Right ventricle myocardium inferior (tissue), 1 donor: ENCODE results near the gene MAPK1. TPM values are rescaled to one million over a fixed set of nuclear protein-coding genes. Genes with fewer than 3 reads are reported as not detected.
"Not testable (repeated sequence)": the region's sequence is repeated elsewhere in the genome, so short reads cannot be mapped to it uniquely, and the experiment has no call there.

Experiments
- ATAC-seq: fragments of 200-7000 bp; cut with Tn5 transposase; one replicate; pipeline ENCODE4 v1.9.1; 2020; ENCODE audit warnings: mild to moderate bottlenecking, moderate library complexity
- DNase-seq: peaks from one replicate; pipeline ENCODE4 v3.0.0; 2021; ENCODE audit errors: missing footprints
- intact Hi-C: fragments of 100-400 bp; cut with DNase I; formaldehyde crosslinking; loops from one replicate; pipeline ENCODE4 v1.11.0; 2022
- total RNA-seq: library from RNA; stranded (reverse); fragmentation: NEBNext Ultra II Directional; extraction: Animal tissue kit (Norgen Biotek cat#: 25700); gene quantifications from one replicate; pipeline ENCODE4 v1.2.1, GENCODE V29; 2021
- donor health status: DM: no; HTN: yes; CAD: no; lungs with severe emphysema.

MAPK1 gene
- total RNA-seq, 1 donor from 2014 or later: 79.2 TPM

DNA sequence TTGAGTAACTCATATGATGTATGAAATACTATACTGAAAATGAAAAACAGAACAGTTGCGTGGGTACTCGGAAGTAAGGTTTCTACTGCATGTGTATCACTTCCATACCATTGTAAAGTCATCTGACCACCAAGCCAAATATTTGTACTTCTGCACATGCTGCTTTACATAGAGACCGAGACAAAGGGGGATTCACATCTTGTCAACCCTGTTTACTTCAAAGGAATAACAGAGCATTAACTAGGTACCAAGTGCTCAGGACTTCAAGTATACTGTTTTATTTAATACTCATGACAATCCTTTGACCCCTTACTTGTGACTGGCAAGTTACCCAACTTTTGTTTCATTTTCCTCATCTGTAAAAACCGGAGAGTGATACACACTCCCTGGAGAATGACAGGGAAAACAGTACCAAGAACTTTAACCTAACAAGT, 9.9 kb downstream of the MAPK1 start:
- intact Hi-C loops: no loop called here
- no peak for ATAC-seq
- DNase-seq: no peak

DNA sequence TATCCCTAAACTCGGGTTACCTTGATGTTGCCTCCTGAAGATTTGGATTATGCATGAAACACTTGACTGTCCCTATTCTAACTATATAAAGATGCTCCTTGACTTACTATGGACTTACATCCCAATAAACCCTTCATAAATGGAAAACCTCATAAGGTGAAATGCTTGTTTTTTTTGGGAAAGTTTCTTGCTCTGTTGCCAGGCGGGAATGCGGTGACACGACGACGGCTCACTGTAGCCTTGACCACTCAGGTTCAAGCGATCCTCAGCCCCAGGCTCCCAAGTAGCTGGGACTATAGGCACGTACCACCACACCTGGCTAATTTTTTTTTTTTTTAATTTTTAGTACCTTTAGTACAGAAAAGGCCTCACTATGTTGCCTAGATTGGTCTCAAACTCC, 10.6 kb downstream of the MAPK1 start:
- DNase-seq: no peak
- no peak for ATAC-seq
- intact Hi-C loops: no loop called here

DNA sequence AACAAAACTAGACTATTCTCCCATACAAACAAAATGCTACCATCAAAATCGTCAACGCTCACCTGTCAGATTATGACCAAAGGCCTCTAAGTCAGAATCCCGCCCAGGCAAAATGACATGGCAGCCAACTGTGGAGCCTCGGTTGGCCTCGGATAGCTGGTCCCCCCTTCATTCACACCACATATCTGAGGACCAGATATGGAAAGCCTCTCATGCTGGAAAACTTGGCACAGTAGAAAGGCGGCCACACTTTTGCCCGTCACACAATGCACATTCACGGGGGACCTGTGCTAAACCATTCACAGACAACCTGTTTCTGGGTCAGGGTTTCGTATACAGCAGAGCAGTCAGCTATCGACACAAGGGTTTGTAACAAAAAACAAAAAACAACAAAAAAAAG, 11.2 kb downstream of the MAPK1 start:
- DNase-seq: no peak
- ATAC-seq: no peak
- intact Hi-C loops: no loop called here

DNA sequence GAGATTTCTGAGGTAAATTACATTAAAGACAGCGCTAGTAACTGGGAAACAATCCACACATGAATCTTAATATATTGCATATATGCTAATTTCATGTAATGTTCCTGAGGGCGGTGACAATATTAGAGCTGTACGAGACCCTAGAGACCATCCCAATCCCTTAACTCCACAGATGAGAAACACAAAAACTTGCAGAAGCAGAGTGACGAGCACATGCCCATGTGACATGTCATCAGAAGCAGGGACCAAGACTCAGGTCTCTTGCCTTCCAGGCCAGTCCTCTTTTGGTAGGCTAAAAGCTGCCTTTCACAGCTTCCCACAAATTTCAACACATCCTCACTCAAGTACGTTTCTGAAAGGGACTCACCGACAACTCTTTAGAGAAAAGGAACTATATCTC, 11.8 kb downstream of the MAPK1 start:
- DNase-seq (no peak), ATAC-seq (no peak)
- intact Hi-C loops: no loop called here

DNA sequence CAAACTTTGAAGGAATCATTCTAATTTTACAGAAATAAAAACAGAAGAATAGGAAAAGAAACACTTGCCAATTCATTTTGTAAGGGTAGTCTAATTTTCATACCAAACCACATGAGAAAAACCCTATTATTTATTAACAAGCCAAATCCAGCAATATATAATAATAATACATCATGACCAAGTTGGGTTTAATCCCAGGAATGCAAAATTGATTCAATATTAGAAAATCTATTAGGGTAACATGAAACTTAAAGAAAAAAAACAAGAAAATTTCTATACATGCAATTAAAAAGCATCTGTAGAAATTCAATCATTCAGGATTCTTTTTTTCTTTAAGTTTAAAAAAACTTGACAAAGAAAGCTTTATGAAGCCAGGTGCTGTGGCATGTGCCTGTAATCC, 16.8 kb downstream of the MAPK1 start:
- intact Hi-C loops: no loop called here
- DNase-seq: no peak
- ATAC-seq: no peak

DNA sequence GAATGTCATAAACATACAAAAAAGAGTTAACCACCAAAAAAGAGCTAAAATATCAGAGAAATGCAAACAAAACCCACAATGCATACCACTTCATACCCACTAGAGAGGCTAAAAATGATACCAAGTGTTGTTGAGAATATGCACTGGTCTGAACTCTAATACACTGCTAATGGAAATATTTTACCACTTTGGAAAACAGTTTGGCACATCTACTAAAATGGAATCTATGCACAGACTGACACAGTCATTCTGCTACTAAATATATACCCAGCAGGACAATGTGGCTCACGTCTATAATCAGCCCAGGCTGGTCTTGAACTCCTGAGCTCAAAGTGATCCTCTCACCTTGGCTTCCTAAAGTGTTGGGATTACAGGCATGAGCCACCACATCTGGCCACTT, 18.0 kb downstream of the MAPK1 start:
- peak; percentile 73 for ATAC-seq
- intact Hi-C loops: no loop called here
- no peak for DNase-seq

DNA sequence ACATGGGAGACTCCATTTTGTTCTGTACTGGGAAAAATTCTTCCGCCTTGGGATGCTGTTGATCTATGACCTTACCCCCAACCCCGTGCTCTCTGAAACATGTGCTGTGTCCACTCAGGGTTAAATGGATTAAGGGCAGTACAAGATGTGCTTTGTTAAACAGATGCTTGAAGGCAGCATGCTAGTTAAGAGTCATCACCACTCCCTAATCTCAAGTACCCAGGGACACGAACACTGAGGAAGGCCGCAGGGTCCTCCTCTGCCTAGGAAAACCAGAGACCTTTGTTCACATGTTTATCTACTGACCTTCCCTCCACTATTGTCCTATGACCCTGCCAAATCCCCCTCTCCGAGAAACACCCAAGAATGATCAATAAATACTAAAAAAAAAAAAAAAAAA, 19.4 kb downstream of the MAPK1 start:
- intact Hi-C loops, ATAC-seq, DNase-seq: not testable (repeated sequence)

DNA sequence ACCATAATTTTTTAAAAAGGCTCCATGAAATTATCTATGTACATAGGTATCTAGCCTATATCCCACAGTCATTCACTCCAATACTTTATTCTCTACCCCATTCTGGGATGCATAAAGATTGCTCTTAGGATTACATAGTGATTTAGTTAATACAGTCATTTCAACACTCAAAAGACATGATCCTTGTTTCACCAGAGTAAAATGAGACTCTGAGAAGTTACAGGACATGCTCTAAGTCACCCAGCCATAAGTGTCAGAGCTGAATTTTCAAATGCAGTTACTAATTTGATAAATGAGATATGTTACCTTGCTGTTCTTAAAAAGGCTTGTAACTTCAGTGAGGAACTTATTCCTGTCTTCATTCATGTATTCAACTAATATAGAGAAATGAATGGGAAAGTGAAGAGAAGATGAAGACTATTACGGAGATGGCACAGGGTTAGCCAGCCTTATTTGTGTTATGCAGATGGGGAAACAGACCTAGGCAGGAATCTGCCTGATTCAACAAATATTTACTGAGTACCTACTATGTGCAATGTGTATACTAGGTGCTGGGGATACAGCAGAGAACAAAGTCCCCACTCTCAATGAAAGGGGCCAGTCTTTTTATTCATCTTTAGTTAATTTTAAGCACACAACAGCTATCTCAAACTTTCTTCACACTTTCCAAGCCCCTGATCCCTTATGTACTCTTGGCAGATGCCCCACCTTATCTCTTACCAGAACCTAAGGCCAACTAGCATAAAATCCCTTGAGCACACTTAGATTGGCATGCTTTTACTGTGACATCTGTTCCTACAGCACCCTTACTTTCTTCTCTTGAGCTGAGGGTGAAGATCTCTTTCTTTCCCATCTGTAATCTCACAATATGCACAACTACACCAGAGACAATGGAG, 21.6 kb downstream of the MAPK1 start:
- DNase-seq (no peak), ATAC-seq (peak; percentile 12)
- intact Hi-C loops: no loop called here

DNA sequence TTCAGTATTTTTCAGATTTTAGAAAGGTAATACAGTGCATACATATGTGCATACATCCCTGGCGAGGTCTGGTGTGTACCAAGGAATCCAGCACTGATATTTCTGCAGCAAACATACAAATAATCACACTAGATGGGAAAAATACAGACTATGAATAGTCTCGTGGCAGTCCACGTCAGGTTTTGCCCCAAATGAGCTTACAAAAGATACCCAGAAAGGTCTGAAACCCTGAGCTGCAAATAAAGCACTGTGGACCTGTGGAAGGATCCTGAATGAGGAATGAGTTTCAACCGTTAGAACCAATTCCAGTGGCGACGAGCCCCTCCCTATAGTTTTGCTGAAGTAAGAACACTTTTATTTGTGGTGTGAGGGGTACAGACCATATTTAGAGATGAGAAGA, 24.5 kb downstream of the MAPK1 start:
- ATAC-seq (no peak), DNase-seq (no peak)
- intact Hi-C loops: no loop called here

DNA sequence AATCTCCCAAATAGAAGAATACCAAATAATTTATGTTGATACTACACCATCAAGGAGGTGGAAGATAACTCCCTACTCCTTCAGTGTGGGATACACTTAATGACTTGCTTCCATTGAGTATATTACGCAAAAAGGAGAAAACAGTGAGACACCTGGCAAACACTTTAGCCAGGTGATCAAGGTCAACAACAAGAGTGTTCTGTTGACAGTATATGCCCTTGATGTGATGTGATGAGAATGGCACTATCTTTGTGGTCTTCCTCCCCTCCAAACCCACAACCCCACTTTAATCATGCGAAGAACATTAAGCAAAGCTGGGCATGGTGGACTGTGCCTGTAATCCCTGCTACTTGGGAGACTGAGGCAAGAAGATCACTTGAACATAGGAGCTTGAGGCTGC, 26.0 kb downstream of the MAPK1 start:
- DNase-seq (no peak), ATAC-seq (no peak)
- intact Hi-C loops: no loop called here

DNA sequence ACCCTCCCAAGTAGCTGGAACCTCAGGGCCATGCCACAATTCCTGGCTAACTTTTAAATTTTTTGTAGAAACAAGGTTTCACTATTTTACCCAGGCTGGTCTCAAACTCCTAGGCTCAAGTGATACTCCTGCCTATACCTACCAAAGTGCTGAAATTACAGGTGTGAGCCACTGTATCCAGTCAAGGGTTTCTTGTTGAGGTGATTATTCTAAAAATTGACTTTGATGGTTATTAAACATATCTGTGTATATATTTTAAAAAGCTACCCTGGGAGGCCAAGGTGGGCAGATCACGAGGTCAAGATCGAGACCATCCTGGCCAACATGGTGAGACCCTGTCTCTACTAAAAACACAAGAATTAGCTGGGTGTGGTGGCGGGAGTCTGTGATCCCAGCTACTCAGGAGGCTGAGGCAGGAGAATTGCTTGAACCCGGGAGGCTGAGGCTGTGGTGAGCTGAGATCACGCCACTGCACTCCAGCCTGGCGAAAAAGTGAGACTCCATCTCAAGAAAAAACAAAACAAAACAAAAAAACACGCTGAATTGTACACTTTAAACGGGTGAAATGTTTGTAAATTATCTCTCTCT, 27.1 kb downstream of the MAPK1 start:
- ATAC-seq (no peak), DNase-seq (no peak)
- intact Hi-C loops: no loop called here

DNA sequence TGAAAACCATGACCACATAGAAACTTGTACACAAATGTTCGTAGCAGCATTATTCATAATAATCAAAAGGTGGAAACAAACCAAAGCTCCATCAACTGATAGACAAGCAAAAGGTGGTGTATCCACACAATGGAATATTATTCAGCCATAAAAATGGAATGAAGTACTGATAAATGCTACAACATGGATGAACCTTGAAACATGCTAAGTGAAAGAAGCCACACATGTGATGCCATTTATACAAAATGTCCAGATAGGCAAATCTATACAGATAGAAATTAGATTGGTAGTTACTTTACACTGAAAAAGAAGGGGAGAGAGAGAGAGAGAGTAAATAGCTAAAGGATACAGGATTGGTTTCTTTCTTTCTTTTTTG, 27.7 kb downstream of the MAPK1 start:
- DNase-seq (no peak), ATAC-seq (no peak)
- intact Hi-C loops: no loop called here

DNA sequence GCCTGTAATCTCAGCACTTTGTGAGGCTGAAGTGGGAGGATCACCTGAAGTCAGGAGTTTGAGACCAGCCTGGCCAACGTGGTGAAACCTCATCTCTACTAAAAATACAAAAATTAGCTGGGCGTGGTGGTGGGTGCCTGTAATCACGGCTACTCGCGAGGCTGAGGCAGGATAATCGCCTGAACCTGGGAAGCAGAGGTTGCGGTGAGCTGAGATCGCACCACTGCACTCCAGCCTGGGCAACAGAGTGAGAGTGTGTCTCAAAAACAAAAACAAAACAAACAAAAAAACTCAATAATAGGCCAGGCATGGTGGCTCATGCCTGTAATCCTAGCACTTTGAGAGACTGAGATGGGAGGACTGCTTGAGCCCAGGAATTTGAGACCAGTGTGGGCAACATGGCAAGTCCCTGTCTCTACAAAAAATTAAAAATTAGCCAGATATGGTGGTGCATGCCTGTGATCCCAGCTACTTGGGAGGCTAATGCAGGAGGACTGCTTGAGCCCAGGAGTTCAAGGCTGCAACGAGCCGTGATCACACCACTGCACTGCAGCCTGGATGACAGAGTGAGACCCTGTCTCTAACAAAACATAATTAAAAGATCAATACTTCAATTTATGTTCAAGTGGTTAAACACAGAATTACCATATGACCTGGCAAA, 28.2 kb downstream of the MAPK1 start:
- DNase-seq, intact Hi-C loops, ATAC-seq: not testable (repeated sequence)

DNA sequence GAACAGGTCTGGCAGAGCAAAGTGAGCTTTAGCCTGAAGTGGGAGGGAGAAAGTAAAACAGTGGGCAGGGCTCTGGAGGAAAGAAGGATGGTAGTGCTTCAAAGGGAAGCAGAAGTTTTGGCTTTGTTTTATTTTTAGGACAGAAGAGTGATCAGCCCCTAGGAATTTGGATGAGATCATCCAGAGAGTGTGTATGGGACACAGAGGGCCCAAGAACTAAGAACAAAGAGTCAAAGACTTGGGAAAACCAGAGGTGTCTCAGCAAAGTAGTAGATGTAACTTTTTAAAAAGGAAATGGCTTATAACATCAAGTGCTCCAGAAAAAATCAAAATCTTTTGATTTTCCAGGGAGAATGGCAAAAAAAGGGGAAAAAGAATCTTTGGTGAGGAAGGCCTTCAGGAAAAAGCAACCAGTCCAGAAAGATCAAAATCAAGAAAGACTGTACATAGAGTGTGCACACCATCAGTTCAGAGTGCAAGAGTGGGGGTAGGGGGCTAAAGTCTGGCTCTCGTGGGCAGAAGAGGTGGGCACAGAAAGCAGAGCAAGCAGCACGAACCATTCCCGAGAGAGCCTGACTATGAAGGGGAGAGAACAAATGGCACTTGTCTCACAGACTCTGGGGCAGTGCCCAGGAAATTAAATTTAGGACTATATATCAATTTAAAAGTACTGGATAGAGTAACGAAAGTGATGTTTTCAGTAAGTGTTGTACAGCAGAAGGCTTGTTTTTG, 30.0 kb downstream of the MAPK1 start:
- intact Hi-C loops: no loop called here
- ATAC-seq (peak; percentile 87), DNase-seq (no peak)

DNA sequence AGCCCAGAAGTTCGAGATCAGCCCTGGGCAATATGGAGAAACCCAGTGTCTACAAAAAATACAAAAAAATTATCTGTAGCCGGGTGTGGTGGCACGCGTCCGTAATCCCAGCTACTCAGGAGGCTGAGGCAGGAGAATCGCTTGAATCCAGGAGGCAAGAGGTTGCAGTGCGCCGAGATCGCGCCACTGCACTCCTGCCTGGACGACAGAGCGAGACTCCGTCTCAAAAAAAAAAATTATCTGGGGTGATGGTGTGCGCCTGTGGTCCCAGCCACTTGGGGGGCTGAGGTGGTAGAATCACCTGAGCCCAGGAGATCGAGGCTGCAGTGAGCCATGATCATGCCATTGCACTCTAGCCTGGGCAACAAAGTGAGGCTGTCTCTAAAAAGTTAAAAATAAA, 31.0 kb downstream of the MAPK1 start:
- intact Hi-C loops: not testable (repeated sequence)

DNA sequence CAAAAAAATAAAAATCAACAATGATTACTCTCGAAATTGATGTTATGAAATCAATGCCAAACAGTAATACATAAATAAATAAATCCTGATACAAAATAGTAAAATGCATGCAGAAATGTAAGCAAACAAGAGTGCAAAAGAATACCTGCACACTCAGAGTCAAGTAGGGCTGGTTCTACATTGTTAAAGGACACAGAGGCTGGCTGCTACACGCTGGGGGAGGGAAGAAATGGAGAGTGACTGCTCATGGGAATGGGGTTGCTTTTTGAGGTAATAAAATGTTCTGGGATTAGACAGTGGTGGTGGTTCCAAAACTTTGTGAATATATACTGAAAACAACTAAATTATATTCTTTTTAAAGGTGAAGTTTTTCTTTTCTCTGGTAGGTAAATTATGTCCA, 32.1 kb downstream of the MAPK1 start:
- ATAC-seq: no peak
- intact Hi-C loops: no loop called here

More for the DNA sequence above, 31.0 kb downstream of the MAPK1 start:
- ATAC-seq, DNase-seq: not testable (repeated sequence)

DNA sequence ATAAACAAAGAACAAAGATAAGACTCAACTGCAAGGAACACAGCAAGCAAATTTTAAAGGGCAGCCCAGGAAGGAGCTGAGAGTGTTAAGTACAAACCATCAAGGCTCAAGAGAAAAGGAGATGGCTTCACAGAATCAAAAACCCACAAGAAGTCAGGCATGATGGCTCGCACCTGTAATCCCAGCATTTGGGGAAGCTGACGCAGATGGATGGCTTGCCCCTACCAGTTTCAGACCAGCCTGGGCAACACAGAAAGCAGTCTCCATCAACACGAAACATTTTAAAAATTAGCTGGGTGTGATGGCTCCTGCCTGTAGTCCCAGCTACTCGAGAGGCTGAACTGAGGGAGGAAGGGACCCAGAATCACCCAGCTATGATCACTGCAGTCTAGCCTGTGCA, 32.6 kb downstream of the MAPK1 start:
- no peak for DNase-seq
- intact Hi-C loops: loop anchor here (5.0 kb wide), 1 partner anchor 918 kb away; the partner anchor contains the start of gene CRKL
- ATAC-seq: no peak

More for the DNA sequence above, 32.1 kb downstream of the MAPK1 start:
- no peak for DNase-seq

DNA sequence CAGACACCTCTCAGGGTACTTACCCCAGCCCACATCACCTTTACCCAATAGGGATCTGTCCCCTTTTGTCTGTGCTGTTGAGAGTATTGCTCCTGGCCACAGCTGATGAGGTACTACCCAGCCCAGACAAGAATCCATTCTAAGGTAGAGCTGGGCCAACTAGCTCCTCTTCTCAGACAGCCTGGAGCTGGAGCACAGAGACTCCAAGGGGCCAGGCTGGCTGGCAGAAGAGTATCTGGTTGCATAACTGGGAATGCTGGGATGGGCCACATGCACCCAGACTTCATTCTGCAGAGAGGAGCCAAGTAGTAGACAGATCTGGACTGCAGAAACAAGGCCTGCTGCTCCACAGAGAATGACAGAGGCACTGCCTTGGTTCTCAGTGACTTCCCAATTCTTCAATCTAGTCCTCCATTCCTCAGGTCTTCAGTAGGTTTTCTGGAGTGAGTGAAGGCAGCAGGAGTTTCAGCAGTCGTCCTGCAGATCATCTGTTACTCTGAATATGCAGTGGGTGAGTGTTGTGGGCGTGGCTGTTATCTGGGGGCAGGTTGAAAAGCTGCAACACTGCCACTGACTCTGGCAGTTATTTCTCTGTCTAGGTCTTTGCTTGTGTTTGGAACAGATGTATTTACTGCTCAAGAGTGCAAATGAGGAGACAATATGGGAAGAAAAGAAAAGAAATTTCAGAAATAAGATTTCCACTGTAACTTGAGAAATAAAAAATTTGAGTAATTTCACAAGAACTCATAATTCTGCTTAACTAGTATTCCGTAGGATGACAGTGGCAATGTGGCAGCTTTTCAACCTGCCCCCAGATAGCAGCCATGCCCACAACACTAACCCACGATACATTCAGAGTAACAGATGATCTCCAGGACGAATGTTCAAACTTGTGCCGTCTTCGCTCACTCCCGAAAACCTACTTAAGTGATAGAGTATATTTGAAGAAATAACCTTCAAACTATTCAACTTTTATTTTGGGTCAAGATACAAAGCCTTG, 34.9 kb downstream of the MAPK1 start:
- ATAC-seq: peak; percentile 79
- intact Hi-C loops: loop anchor here (5.0 kb wide), 1 partner anchor 915 kb away; the partner anchor contains the start of gene CRKL
- DNase-seq: no peak
